ENCODE data around the gene LACC1.

DNA sequence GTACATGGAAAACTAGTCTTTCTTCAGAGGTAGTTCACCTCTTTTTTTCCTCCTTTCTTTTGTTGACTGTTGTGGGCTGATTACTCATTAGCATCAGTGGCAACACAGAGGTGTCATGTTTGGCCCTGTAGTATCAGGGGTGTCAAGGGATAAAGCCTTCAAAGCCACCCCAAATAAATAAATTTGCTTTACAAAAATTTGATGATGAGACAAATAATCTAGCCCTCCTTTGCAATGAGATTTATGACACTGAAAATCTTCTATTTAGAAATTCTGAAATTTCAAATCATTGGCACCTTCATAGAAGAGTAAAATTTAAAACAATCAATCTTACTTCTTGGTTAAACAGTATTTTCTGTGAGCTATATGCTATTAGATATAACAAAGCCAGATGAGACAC, 1.9 kb downstream of the LACC1 start:
- no peak for TF ChIP-seq POLR2AphosphoS5 (IDR thresholded peaks at IDR 0.05; ENCODE audit: low read depth, low read length)
- no peak for TF ChIP-seq POLR2A (IDR thresholded peaks at IDR 0.05; ENCODE audit: low read depth, low read length)
- no peak for TF ChIP-seq TAF1 (IDR thresholded peaks at IDR 0.05; ENCODE audit: borderline replicate concordance, low read depth, low read length)
